Neural progenitor cell (in vitro differentiated cells): ENCODE data around the gene NTF3. TPM values are rescaled to one million over a fixed set of nuclear protein-coding genes. Genes with fewer than 3 reads are reported as not detected.

Experiments used
- DNase-seq: peaks from one replicate; pipeline ENCODE4 v3.0.0-alpha.2; 2016; ENCODE audit warnings: low spot score
- H2AFZ ChIP-seq: fragments of 200-600 bp; sonication (generic); replicated peaks from 2 replicates; pipeline ENCODE4 v1.6.1; 2016; ENCODE audit warnings: antibody characterized with exemption
- H3F3A ChIP-seq: fragments of 200-600 bp; sonication (generic); 2 replicates; pipeline ENCODE4 v1.6.1; 2016; ENCODE audit warnings: antibody characterized with exemption, low read depth
- H3K27ac ChIP-seq: fragments of 200-600 bp; sonication (generic); 2 replicates; pipeline ENCODE4 v1.5.1; 2016; ENCODE audit warnings: mild to moderate bottlenecking
- H3K27me3 ChIP-seq: fragments of 200-600 bp; sonication (generic); 2 replicates; pipeline ENCODE4 v1.6.1; 2016; ENCODE audit warnings: mild to moderate bottlenecking, moderate library complexity
- H3K36me3 ChIP-seq: fragments of 200-600 bp; sonication (generic); 2 replicates; pipeline ENCODE4 v1.5.1; 2016
- H3K4me1 ChIP-seq: fragments of 200-600 bp; sonication (generic); 2 replicates; pipeline ENCODE4 v1.6.1; 2016; ENCODE audit warnings: mixed run types
- H3K4me2 ChIP-seq: fragments of 200-600 bp; sonication (generic); 2 replicates; pipeline ENCODE4 v1.6.1; 2016
- H3K4me3 ChIP-seq: fragments of 200-600 bp; sonication (generic); 2 replicates; pipeline ENCODE4 v1.5.1; 2016
- H3K79me2 ChIP-seq: fragments of 200-600 bp; sonication (generic); 2 replicates; pipeline ENCODE4 v1.6.1; 2016; ENCODE audit warnings: low read depth
- H3K9ac ChIP-seq: fragments of 200-600 bp; sonication (generic); 2 replicates; pipeline ENCODE4 v1.6.1; 2016
- H3K9me3 ChIP-seq: fragments of 200-600 bp; sonication (generic); 2 replicates; pipeline ENCODE4 v1.5.1; 2016; ENCODE audit warnings: low read depth
- H4K20me1 ChIP-seq: fragments of 200-600 bp; sonication (generic); 2 replicates; pipeline ENCODE4 v1.6.1; 2016; ENCODE audit warnings: low read depth
- H3K27ac Mint-ChIP-seq: 3 replicates; pipeline ENCODE4 v1.8.0; 2021; ENCODE audit warnings: mixed read lengths
- H3K27me3 Mint-ChIP-seq: 2 replicates; pipeline ENCODE4 v1.8.0; 2022; ENCODE audit warnings: low read depth, mild to moderate bottlenecking, inconsistent platforms, moderate library complexity, mixed read lengths; ENCODE audit not compliant: insufficient read depth
- H3K36me3 Mint-ChIP-seq: 3 replicates; pipeline ENCODE4 v1.8.0; 2021; ENCODE audit warnings: mixed read lengths
- H3K4me1 Mint-ChIP-seq: 3 replicates; pipeline ENCODE4 v1.8.0; 2021; ENCODE audit warnings: mixed read lengths
- H3K4me3 Mint-ChIP-seq: 3 replicates; pipeline ENCODE4 v1.8.0; 2021; ENCODE audit warnings: mild to moderate bottlenecking, moderate library complexity, mixed read lengths
- H3K9me3 Mint-ChIP-seq: 3 replicates; pipeline ENCODE4 v1.8.0; 2020; ENCODE audit warnings: mixed read lengths
- EZH2 ChIP-seq: fragments of 200-600 bp; sonication (generic); IDR thresholded peaks from 2 replicates; pipeline ENCODE4 v1.6.1; 2017; ENCODE audit warnings: antibody characterized with exemption, mild to moderate bottlenecking, moderate library complexity
- EZH2phosphoT487 ChIP-seq: fragments of 200-600 bp; sonication (generic); IDR thresholded peaks from 2 replicates; pipeline ENCODE4 v1.6.1; 2017; ENCODE audit warnings: antibody characterized with exemption
- total RNA-seq: library from RNA; depleted of rRNA; stranded (reverse); fragments of >200 nt; gene quantifications from 2 replicates; pipeline ENCODE4 v1.2.3, GENCODE V29; 2015; ENCODE audit warnings: low replicate concordance
- TF ChIP-seq, protein P1 (sequence below): fragments of 200-600 bp; sonication (generic); IDR thresholded peaks from 2 replicates; pipeline ENCODE4 v1.5.1; 2017; ENCODE audit warnings: antibody characterized with exemption, mild to moderate bottlenecking

NTF3 gene
- total RNA-seq, 1 donor from 2014 or later: 6.7 TPM

DNA sequence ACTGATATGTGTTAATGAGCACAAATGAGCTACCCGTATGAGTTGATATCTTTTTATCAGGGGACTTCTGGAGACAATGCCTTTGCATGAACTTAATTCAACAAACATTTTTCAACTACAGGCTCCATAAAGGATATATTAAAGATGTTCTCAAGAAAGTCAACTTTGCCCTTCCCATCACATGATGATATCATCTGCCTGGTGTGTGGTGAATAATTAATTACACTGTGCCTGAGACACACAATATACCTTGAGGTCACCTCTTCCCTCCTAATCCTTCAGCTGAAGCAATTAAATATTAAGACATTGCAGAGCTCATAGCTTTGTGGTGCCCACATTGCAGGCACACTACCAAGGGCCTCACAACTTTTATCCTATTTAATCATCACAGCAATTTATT is 22.3 kb upstream of the NTF3 start:
- Histone ChIP-seq H3K9ac (no peak overlapping the region), H3K27me3 (no peaks in the 10 kb centered on the region), H3K36me3 (no peaks in the 10 kb centered on the region), H4K20me1 (no peaks in the 10 kb centered on the region), H3F3A (no peaks in the 10 kb centered on the region), H2AFZ (no peak overlapping the region), H3K79me2 (no peaks in the 10 kb centered on the region), H3K27ac (no peak overlapping the region), H3K9me3 (peaks cover 5% of the 10 kb centered on the region), H3K4me1 (peaks cover 13% of the 10 kb centered on the region), H3K4me2 (no peak overlapping the region), H3K4me3 (no peak overlapping the region)
- no peaks in the 10 kb centered on the region for H3K9me3 Mint-ChIP-seq
- H3K4me1 Mint-ChIP-seq: peaks cover 13% of the 10 kb centered on the region
- no peak overlapping the region for H3K27ac Mint-ChIP-seq
- TF ChIP-seq, protein P1, sequence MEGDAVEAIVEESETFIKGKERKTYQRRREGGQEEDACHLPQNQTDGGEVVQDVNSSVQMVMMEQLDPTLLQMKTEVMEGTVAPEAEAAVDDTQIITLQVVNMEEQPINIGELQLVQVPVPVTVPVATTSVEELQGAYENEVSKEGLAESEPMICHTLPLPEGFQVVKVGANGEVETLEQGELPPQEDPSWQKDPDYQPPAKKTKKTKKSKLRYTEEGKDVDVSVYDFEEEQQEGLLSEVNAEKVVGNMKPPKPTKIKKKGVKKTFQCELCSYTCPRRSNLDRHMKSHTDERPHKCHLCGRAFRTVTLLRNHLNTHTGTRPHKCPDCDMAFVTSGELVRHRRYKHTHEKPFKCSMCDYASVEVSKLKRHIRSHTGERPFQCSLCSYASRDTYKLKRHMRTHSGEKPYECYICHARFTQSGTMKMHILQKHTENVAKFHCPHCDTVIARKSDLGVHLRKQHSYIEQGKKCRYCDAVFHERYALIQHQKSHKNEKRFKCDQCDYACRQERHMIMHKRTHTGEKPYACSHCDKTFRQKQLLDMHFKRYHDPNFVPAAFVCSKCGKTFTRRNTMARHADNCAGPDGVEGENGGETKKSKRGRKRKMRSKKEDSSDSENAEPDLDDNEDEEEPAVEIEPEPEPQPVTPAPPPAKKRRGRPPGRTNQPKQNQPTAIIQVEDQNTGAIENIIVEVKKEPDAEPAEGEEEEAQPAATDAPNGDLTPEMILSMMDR: no peak
- no peak for TF ChIP-seq EZH2phosphoT487
- TF ChIP-seq EZH2: no peak
- no peaks in the 10 kb centered on the region for H3K27me3 Mint-ChIP-seq
- no peaks in the 10 kb centered on the region for H3K36me3 Mint-ChIP-seq
- no peak overlapping the region for H3K4me3 Mint-ChIP-seq
- no peak for DNase-seq

DNA sequence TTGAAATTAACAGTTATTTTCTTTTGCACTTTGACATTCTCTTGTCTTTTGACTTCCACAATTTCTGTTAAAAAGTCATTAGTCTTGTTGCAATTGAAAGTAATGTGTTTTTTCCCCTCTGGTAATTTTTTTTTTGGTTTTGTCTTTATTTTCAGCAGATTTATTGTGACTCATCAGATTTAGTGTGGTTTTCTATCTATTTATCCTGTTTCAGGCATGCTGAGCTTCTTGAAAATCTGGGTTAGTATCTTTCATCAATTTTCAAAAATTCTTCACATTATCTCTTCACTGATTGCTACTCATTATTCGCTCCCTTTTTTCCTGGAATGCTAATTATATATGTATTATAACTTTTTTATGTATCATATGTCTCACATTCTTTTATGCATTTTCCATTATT is 15.3 kb upstream of the NTF3 start:
- TF ChIP-seq, protein P1: no peak
- no peak for TF ChIP-seq EZH2phosphoT487
- no peak for TF ChIP-seq EZH2
- no peaks in the 10 kb centered on the region for H3K4me1 ChIP-seq
- H3K4me2 ChIP-seq: no peak overlapping the region
- H3K4me3 Mint-ChIP-seq: no peak overlapping the region
- no peak overlapping the region for H3K27ac ChIP-seq
- H3K9me3 Mint-ChIP-seq: no peaks in the 10 kb centered on the region
- no peak for DNase-seq
- no peak overlapping the region for H3K27ac Mint-ChIP-seq
- no peaks in the 10 kb centered on the region for H3K27me3 Mint-ChIP-seq
- no peaks in the 10 kb centered on the region for H3K36me3 Mint-ChIP-seq
- no peak overlapping the region for H3K9ac ChIP-seq
- no peak overlapping the region for H3K4me3 ChIP-seq
- no peaks in the 10 kb centered on the region for H3K79me2 ChIP-seq
- peaks cover 1% of the 10 kb centered on the region for H3K9me3 ChIP-seq
- H3K4me1 Mint-ChIP-seq: no peaks in the 10 kb centered on the region
- no peak overlapping the region for H2AFZ ChIP-seq
- H3K27me3 ChIP-seq: no peaks in the 10 kb centered on the region
- no peaks in the 10 kb centered on the region for H3K36me3 ChIP-seq
- no peaks in the 10 kb centered on the region for H3F3A ChIP-seq
- no peaks in the 10 kb centered on the region for H4K20me1 ChIP-seq

GRCh38 chr12:5417500-5417899 is 14.4 kb upstream of the NTF3 start:
- H3K4me2 ChIP-seq: no peak overlapping the region

More at GRCh38 chr12:5417500-5417899, 14.4 kb upstream of the NTF3 start:
- no peaks in the 10 kb centered on the region for H3K4me1 Mint-ChIP-seq
- Histone ChIP-seq H3K36me3 (no peaks in the 10 kb centered on the region), H3K4me1 (no peaks in the 10 kb centered on the region), H3K27me3 (no peaks in the 10 kb centered on the region), H3K4me3 (no peak overlapping the region), H4K20me1 (no peaks in the 10 kb centered on the region), H3K9me3 (no peaks in the 10 kb centered on the region), H3K79me2 (no peaks in the 10 kb centered on the region), H3K27ac (no peak overlapping the region), H3K9ac (no peak overlapping the region), H2AFZ (no peak overlapping the region), H3F3A (no peaks in the 10 kb centered on the region)
- H3K27me3 Mint-ChIP-seq: no peaks in the 10 kb centered on the region
- DNase-seq: no peak
- TF ChIP-seq, protein P1: no peak
- no peak for TF ChIP-seq EZH2
- no peak for TF ChIP-seq EZH2phosphoT487
- no peak overlapping the region for H3K4me3 Mint-ChIP-seq
- no peaks in the 10 kb centered on the region for H3K9me3 Mint-ChIP-seq
- no peak overlapping the region for H3K27ac Mint-ChIP-seq
- H3K36me3 Mint-ChIP-seq: no peaks in the 10 kb centered on the region
